Measurements from ENCODE around the gene MC1R. TPM values are rescaled to one million over a fixed set of nuclear protein-coding genes. Genes with fewer than 3 reads are reported as not detected.
A peak's percentile ranks its signal among the peaks of the same experiment; 100 is the strongest.
"Not testable (repeated sequence)": the region's sequence is repeated elsewhere in the genome, so short reads cannot be mapped to it uniquely, and the experiment has no call there.

Gene MC1R
- total and polyA plus RNA-seq, 2 donors from 2014 or later = 2.1 to 13.5 TPM

DNA sequence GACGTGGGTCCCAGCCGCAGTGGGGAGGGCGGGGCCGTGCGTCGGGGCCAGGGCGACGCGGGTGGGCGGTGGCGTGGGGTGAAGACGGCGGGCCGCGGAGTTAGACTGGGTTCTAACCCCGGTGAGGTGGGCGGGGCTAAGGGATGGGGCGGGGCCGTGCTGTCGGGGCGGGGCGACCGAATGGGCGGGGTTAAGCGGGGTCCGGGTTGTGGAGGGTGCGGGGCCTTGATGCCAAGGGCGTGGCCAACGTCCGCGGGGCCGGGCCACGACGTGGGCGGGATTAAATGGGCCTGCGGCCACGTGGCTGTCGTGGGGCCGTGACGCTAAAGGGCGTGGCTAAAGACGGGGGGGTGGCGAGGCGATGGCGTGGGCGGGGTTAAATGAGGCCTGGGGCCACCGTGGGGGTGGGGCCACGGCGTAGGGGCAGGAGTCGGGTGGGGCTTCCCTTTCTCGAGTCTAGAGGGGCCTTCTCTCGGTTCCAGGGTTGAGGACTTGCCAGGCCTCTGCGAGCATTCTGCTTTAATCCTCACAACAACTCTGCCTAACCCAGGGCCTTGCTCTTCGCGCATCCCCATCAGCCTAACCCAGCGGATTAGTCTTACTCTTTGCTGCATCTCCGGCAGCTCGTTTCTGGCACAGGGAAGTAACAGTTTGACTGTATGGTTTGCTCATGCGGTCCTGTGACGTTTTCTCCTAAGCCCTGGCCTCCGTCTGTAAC is 44.5 kb upstream of the MC1R start:
- Histone ChIP-seq H3K9me3 (ENCODE audit: control insufficient read depth in 2 of 3, insufficient read depth in 1 of 3, low read length in 3 of 3) (no peaks in the 10 kb centered on the region), H3K4me1 (ENCODE audit: control insufficient read depth in 2 of 3, insufficient read depth in 2 of 3, low read depth in 1 of 3, low read length in 3 of 3) (peaks cover 0 to 4% (median 0%) of the 10 kb centered on the region in 3 donors), H3K27ac (ENCODE audit: low read depth in 2 of 2, low read length in 2 of 2) (peak overlapping the region; percentile 100), H3K9ac (ENCODE audit: low read length in 3 of 3) (peak overlapping the region; percentile 32 to 65 (median 65)), H3K27me3 (ENCODE audit: control insufficient read depth, insufficient read depth, low read length) (no peaks in the 10 kb centered on the region), H3K36me3 (ENCODE audit: control insufficient read depth in 2 of 3, insufficient read depth in 3 of 3, low read length in 3 of 3) (peaks cover 4 to 7% (median 5%) of the 10 kb centered on the region in 3 donors), H3K4me3 (ENCODE audit: low read length in 3 of 3) (peak overlapping the region; percentile 65 to 79 (median 68))
- intact Hi-C loops (cut with DNase I) = no loop called here
- no peak for FAIRE-seq
- TF ChIP-seq, protein P1, sequence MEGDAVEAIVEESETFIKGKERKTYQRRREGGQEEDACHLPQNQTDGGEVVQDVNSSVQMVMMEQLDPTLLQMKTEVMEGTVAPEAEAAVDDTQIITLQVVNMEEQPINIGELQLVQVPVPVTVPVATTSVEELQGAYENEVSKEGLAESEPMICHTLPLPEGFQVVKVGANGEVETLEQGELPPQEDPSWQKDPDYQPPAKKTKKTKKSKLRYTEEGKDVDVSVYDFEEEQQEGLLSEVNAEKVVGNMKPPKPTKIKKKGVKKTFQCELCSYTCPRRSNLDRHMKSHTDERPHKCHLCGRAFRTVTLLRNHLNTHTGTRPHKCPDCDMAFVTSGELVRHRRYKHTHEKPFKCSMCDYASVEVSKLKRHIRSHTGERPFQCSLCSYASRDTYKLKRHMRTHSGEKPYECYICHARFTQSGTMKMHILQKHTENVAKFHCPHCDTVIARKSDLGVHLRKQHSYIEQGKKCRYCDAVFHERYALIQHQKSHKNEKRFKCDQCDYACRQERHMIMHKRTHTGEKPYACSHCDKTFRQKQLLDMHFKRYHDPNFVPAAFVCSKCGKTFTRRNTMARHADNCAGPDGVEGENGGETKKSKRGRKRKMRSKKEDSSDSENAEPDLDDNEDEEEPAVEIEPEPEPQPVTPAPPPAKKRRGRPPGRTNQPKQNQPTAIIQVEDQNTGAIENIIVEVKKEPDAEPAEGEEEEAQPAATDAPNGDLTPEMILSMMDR (IDR thresholded peaks at IDR 0.05; ENCODE audit: borderline replicate concordance, extremely low read depth, insufficient read depth) = no peak
- DNase-seq = peak; percentile 95 to 99 (median 97)

- FAIRE-seq; H3K4me1 ChIP-seq (ENCODE audit: control insufficient read depth in 2 of 3, insufficient read depth in 2 of 3, low read depth in 1 of 3, low read length in 3 of 3); H3K4me3 ChIP-seq (ENCODE audit: low read length in 3 of 3); H3K9ac ChIP-seq (ENCODE audit: low read length in 3 of 3); H3K27ac ChIP-seq (ENCODE audit: low read depth in 2 of 2, low read length in 2 of 2); intact Hi-C loops (cut with DNase I); H3K27me3 ChIP-seq (ENCODE audit: control insufficient read depth, insufficient read depth, low read length); DNase-seq; H3K9me3 ChIP-seq (ENCODE audit: control insufficient read depth in 2 of 3, insufficient read depth in 1 of 3, low read length in 3 of 3): not testable (repeated sequence)
- peaks cover 9 to 28% (median 21%) of the 10 kb centered on the region in 3 donors for H3K36me3 ChIP-seq (ENCODE audit: control insufficient read depth in 2 of 3, insufficient read depth in 3 of 3, low read length in 3 of 3)
Measured at GRCh38 chr16:89879123-89879522, 39.5 kb upstream of the MC1R start.

- peaks cover 5 to 31% (median 31%) of the 10 kb centered on the region in 3 donors for H3K36me3 ChIP-seq (ENCODE audit: control insufficient read depth in 2 of 3, insufficient read depth in 3 of 3, low read length in 3 of 3)
- TF ChIP-seq, protein P1 (IDR thresholded peaks at IDR 0.05; ENCODE audit: borderline replicate concordance, extremely low read depth, insufficient read depth) = no peak
- intact Hi-C loops (cut with DNase I) = no loop called here
- no peak for FAIRE-seq
- H3K27me3 ChIP-seq (ENCODE audit: control insufficient read depth, insufficient read depth, low read length) = no peaks in the 10 kb centered on the region
- H3K4me3 ChIP-seq (ENCODE audit: low read length in 3 of 3) = no peak overlapping the region
- DNase-seq = no peak
- no peak overlapping the region for H3K27ac ChIP-seq (ENCODE audit: low read depth in 2 of 2, low read length in 2 of 2)
- H3K4me1 ChIP-seq (ENCODE audit: control insufficient read depth in 2 of 3, insufficient read depth in 2 of 3, low read depth in 1 of 3, low read length in 3 of 3) = no peaks in the 10 kb centered on the region
- H3K9ac ChIP-seq (ENCODE audit: low read length in 3 of 3) = no peak overlapping the region
- H3K9me3 ChIP-seq (ENCODE audit: control insufficient read depth in 2 of 3, insufficient read depth in 1 of 3, low read length in 3 of 3) = no peaks in the 10 kb centered on the region
Measured at GRCh38 chr16:89880477-89881367, 37.9 kb upstream of the MC1R start.

- H3K4me1 ChIP-seq (ENCODE audit: control insufficient read depth in 2 of 3, insufficient read depth in 2 of 3, low read depth in 1 of 3, low read length in 3 of 3) = no peaks in the 10 kb centered on the region
- intact Hi-C loops (cut with DNase I) = no loop called here
- H3K36me3 ChIP-seq (ENCODE audit: control insufficient read depth in 2 of 3, insufficient read depth in 3 of 3, low read length in 3 of 3) = peaks cover 5 to 33% (median 31%) of the 10 kb centered on the region in 3 donors
- H3K4me3 ChIP-seq (ENCODE audit: low read length in 3 of 3) = no peak overlapping the region
- DNase-seq (no peak), FAIRE-seq (no peak)
- TF ChIP-seq, protein P1 (IDR thresholded peaks at IDR 0.05; ENCODE audit: borderline replicate concordance, extremely low read depth, insufficient read depth) = no peak
- no peak overlapping the region for H3K27ac ChIP-seq (ENCODE audit: low read depth in 2 of 2, low read length in 2 of 2)
- H3K27me3 ChIP-seq (ENCODE audit: control insufficient read depth, insufficient read depth, low read length) = no peaks in the 10 kb centered on the region
- no peaks in the 10 kb centered on the region for H3K9me3 ChIP-seq (ENCODE audit: control insufficient read depth in 2 of 3, insufficient read depth in 1 of 3, low read length in 3 of 3)
- H3K9ac ChIP-seq (ENCODE audit: low read length in 3 of 3) = no peak overlapping the region
Measured at GRCh38 chr16:89881368-89881730, 37.3 kb upstream of the MC1R start.
